ENCODE measurements around the gene SORCS2.
A peak's percentile ranks its signal among the peaks of the same experiment; 100 is the strongest.

SORCS2 gene

DNA sequence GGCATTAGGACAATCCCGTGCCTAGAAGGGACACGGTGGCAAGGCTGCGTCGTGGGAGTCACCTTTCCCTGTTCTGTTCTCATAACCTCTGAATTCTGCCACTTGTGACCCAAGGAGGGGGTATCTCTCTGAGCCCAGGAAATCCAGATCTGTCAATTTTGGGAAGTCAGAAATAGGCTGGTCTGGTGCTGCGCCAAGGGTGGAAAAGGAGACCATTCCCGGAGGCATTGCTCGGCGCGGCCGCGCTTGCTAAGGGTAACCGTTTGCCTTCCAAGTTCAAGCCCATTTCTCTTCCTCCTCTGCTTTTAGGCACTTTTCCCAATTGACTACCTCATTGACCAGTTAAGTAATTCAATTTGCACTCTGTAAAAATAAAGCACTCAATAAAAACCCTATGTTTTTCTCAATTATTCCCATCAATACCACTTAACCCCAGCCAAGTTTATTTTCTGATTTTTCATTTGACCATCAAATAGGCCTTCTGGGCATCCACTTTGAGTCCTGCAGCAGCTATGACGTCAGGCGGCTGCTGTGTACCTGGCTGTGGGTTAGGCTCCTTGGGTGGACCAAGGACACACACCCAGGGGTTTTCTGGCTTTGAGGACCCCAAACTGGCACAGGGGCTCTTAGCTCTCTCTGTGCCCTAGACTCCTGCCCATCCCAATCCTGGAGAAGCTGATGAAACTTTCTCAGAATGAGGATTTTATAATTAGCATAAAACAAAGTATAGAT, 12.5 kb downstream of the SORCS2 start:
- TF ChIP-seq, protein P1, sequence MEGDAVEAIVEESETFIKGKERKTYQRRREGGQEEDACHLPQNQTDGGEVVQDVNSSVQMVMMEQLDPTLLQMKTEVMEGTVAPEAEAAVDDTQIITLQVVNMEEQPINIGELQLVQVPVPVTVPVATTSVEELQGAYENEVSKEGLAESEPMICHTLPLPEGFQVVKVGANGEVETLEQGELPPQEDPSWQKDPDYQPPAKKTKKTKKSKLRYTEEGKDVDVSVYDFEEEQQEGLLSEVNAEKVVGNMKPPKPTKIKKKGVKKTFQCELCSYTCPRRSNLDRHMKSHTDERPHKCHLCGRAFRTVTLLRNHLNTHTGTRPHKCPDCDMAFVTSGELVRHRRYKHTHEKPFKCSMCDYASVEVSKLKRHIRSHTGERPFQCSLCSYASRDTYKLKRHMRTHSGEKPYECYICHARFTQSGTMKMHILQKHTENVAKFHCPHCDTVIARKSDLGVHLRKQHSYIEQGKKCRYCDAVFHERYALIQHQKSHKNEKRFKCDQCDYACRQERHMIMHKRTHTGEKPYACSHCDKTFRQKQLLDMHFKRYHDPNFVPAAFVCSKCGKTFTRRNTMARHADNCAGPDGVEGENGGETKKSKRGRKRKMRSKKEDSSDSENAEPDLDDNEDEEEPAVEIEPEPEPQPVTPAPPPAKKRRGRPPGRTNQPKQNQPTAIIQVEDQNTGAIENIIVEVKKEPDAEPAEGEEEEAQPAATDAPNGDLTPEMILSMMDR (IDR thresholded peaks at IDR 0.05; ENCODE audit: insufficient read depth, low read length, missing control alignments) = no peak
- no peak overlapping the region for H3K4me3 ChIP-seq (ENCODE audit: low read depth, low read length)
- DNase-seq (ENCODE audit: low read depth, low spot score) = no peak
- ChIA-PET POLR2A (no interaction called here), CTCF (interaction anchor here (0.8 to 6.5 kb wide), 3 partner anchors 9 to 13 kb away, joined by 3 to 62 read pairs (median 8); no protein-coding TSS in a partner anchor)

DNA sequence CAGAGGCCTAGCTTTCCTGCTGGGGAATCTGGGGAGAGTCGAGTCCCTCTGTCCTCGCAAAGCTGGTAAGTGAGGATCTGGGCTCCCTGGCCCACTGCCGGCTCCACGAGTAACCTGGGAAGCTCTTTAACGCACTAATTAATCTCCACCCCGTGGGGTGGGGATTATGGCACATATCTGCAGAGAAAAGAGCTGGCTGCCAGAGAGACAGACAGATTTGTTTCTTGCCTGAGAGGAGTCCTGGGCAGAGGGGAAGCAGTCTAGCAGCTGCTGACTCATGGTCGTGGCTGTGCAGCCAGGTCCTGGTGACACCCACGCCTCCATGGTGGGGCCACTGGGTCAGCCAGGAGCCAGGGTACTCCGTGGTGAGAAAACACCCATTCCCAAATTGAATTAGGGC, 14.0 kb downstream of the SORCS2 start:
- CTCF ChIA-PET = interaction anchor here (0.8 to 6.5 kb wide), 5 partner anchors 10 to 129 kb away, joined by 3 to 62 read pairs (median 4); no protein-coding TSS in a partner anchor
- TF ChIP-seq, protein P1 (IDR thresholded peaks at IDR 0.05; ENCODE audit: insufficient read depth, low read length, missing control alignments) = no peak
- DNase-seq (ENCODE audit: low read depth, low spot score) = peak; percentile 19
- H3K4me3 ChIP-seq (ENCODE audit: low read depth, low read length) = no peak overlapping the region
- POLR2A ChIA-PET = interaction anchor here (0.7 kb wide), 1 partner anchor 12 kb away, joined by 3 read pairs; no protein-coding TSS in a partner anchor

DNA sequence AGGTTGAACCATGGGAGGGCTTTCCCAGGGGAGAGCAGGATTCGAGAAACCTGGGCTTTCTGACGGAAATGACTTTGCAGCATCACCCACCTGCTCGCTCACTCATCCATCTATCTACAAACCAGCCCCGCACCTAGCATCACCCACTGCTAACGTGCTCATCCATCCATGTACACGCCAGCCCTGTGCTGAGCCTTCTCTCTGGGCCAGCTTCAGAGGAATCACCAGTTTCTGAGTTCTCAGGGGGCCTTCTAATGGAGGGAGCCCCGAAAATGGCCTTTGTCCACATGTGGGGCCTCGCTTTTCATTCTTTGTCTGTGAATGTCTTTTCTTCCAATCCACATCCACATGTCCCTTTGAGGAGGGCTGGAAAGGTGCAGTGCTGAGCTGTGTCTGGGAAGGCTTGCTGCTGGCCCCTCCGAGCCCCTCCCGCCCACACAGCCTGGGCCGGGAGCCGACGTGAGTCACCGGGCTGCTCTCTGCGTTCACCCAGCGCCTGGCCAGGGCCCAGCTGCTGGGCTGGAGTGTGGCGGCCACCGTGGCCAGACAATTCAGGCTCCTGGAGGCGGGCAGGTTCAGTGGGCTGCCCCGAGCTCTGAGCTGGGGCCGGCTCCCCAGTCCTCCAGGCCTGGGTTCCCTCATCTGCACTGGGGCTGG, 14.7 kb downstream of the SORCS2 start:
- peak; percentile 50 for DNase-seq (ENCODE audit: low read depth, low spot score)
- CTCF ChIA-PET = interaction anchor here (0.7 to 6.5 kb wide), 7 partner anchors 11 to 129 kb away, joined by 3 to 62 read pairs (median 4); no protein-coding TSS in a partner anchor
- TF ChIP-seq, protein P1 (IDR thresholded peaks at IDR 0.05; ENCODE audit: insufficient read depth, low read length, missing control alignments) = no peak
- POLR2A ChIA-PET = interaction anchor here (0.7 to 0.9 kb wide), 3 partner anchors 11 to 18 kb away, joined by 3 to 5 read pairs (median 3); no protein-coding TSS in a partner anchor
- no peak overlapping the region; the same call in 1 of the 2 replicates for H3K4me3 ChIP-seq (ENCODE audit: low read depth, low read length)

DNA sequence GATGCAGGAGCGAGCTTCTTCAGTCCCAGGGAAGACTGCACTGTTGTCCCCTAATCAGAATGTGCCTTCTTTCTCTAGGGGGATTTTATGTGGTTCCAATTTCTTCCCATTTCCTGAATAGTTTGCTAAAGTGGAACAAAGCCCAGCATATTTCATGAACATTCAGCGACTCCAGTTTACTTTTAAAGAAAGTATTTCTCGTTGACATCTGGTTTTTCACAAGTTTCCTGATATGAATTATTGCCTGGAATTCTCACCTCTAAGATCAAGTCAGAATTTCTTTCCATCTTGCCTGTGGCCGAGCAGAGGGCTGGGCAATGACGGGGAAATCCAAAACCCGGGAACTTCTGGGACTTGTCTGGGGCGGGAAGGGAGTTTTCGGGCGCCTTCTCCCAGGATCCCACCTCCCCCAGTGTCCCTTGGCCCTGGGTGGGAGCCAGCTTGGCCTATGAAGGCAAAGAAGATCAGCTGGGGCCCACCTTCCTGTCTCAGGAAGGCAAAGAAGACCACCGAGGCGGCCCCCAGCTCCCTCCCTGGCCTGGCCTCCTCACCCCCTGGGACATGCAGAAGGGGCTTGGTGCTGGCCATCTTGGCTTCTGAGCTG, 15.4 kb downstream of the SORCS2 start:
- ChIA-PET CTCF (interaction anchor here (0.7 to 6.5 kb wide), 3 partner anchors 12 to 106 kb away, joined by 3 to 62 read pairs (median 3); no protein-coding TSS in a partner anchor), POLR2A (interaction anchor here (0.9 kb wide), 2 partner anchors 10 to 18 kb away, joined by 3 to 5 read pairs; no protein-coding TSS in a partner anchor)
- H3K4me3 ChIP-seq (ENCODE audit: low read depth, low read length) = no peak overlapping the region
- TF ChIP-seq, protein P1 (IDR thresholded peaks at IDR 0.05; ENCODE audit: insufficient read depth, low read length, missing control alignments) = no peak
- DNase-seq (ENCODE audit: low read depth, low spot score) = no peak

DNA sequence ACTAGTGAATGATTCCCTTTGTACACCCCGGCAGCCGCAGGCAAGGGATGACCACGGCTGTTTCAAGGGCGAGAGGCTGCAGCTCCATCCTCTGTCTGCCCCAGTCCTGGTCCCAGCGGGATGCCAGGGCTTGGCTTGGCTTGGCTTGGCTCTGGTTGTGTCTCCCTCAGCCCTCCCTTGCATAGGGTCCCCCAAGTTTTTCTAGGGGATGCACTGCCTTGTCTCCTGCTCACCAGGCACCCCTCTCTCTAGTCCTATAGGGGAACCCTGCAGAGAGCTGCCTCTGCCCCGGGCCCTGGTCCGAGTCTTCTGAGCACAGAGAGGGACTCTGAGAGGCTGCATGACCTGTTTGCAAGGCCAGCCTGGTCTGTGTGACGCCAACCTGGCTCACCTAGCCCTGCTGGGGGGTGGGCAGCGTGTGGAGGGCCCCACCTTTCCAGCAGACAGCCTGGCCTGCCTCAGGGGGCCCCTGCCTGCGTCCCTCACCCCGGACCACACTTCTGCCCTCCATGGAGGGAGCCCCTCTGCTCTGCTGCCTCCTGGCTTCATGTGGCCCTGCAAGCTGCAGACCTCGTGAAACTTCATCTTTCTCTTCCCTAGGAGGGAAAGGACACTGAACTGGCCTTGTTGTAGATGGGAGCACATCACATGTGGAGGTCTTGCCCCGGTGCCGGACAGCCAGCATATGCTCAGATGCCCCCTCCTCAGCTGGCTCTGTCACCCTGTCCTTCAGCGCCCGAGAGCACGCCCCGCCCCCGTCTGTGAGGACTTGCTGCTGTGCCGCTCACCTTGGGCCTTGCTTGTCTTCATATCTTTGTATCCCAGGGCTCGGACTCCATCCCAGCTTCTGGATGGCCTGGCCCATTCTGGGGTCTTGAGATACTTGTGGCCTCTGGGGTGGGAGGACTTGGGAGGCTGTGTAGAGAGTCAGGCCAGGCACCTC, 16.4 kb downstream of the SORCS2 start:
- no peak overlapping the region for H3K4me3 ChIP-seq (ENCODE audit: low read depth, low read length)
- POLR2A ChIA-PET = no interaction called here
- TF ChIP-seq, protein P1 (IDR thresholded peaks at IDR 0.05; ENCODE audit: insufficient read depth, low read length, missing control alignments) = no peak
- no peak for DNase-seq (ENCODE audit: low read depth, low spot score)
- CTCF ChIA-PET = interaction anchor here (1.3 to 6.5 kb wide), 3 partner anchors 11 to 13 kb away, joined by 3 to 62 read pairs (median 7); no protein-coding TSS in a partner anchor
